Measurements from ENCODE around the gene ZDHHC1.
"Not testable (repeated sequence)": the region's sequence is repeated elsewhere in the genome, so short reads cannot be mapped to it uniquely, and the experiment has no call there.

The ZDHHC1 gene

GRCh38 chr16:67430504-67430976 is 14.3 kb upstream of the ZDHHC1 start:
- no peak for DNase-seq

- no peak for DNase-seq
Measured at GRCh38 chr16:67429799-67430503, 13.7 kb upstream of the ZDHHC1 start.

GRCh38 chr16:67429053-67429798 is 12.9 kb upstream of the ZDHHC1 start:
- no peak for DNase-seq

GRCh38 chr16:67428146-67428731 is 12.0 kb upstream of the ZDHHC1 start:
- no peak for DNase-seq

- DNase-seq, result no peak
Measured at GRCh38 chr16:67426950-67427349, 10.7 kb upstream of the ZDHHC1 start.

- no peak for DNase-seq
Measured at GRCh38 chr16:67426022-67426421, 9.7 kb upstream of the ZDHHC1 start.

GRCh38 chr16:67425580-67425979 is 9.3 kb upstream of the ZDHHC1 start:
- no peak for DNase-seq

- DNase-seq, result no peak
Measured at GRCh38 chr16:67425061-67425460, 8.8 kb upstream of the ZDHHC1 start.

- DNase-seq, result no peak
Measured at GRCh38 chr16:67424261-67424615, 8.0 kb upstream of the ZDHHC1 start.

- DNase-seq, result no peak
Measured at GRCh38 chr16:67423611-67424260, 7.5 kb upstream of the ZDHHC1 start.

- DNase-seq, result no peak
Measured at GRCh38 chr16:67423015-67423414, 6.7 kb upstream of the ZDHHC1 start.

GRCh38 chr16:67421030-67421429 is 4.8 kb upstream of the ZDHHC1 start:
- no peak for DNase-seq

- DNase-seq, result no peak
Measured at GRCh38 chr16:67419931-67420330, 3.7 kb upstream of the ZDHHC1 start.

- DNase-seq, result no peak
Measured at GRCh38 chr16:67419502-67419901, 3.2 kb upstream of the ZDHHC1 start.

GRCh38 chr16:67417333-67418061 is 1.2 kb upstream of the ZDHHC1 start:
- DNase-seq, result no peak

GRCh38 chr16:67415421-67415820 is 856 bp downstream of the ZDHHC1 start:
- DNase-seq, result not testable (repeated sequence)

- DNase-seq, result no peak
Measured at GRCh38 chr16:67413978-67414911, 2.0 kb downstream of the ZDHHC1 start.

GRCh38 chr16:67412294-67412693 is 4.0 kb downstream of the ZDHHC1 start:
- DNase-seq, result no peak

- DNase-seq, result no peak
Measured at GRCh38 chr16:67411339-67411738, 4.9 kb downstream of the ZDHHC1 start.

GRCh38 chr16:67409631-67410030 is 6.6 kb downstream of the ZDHHC1 start:
- DNase-seq, result no peak

GRCh38 chr16:67407788-67408452 is 8.4 kb downstream of the ZDHHC1 start:
- no peak for DNase-seq
